Subcutaneous abdominal adipose tissue (tissue), 5 donors: ENCODE results near the gene MPV17L.

Experiments
- H3K27ac ChIP-seq: one replicate; pipeline ENCODE4 v1.7.0; 2013; ENCODE audit warnings: low read depth, mild to moderate bottlenecking, inconsistent platforms, low read length, moderate library complexity
- H3K27me3 ChIP-seq, 5 donors: one replicate each; pipeline ENCODE4 v1.7.0; 2013; ENCODE audit warnings: low read length in 5 of 5, inconsistent platforms in 1 of 5; ENCODE audit not compliant: control insufficient read depth in 5 of 5, insufficient read depth in 4 of 5
- H3K36me3 ChIP-seq, 5 donors: one replicate each; pipeline ENCODE4 v1.7.0; 2013; ENCODE audit warnings: low read length in 5 of 5; ENCODE audit not compliant: control insufficient read depth in 5 of 5, insufficient read depth in 5 of 5
- H3K4me1 ChIP-seq, 5 donors: one replicate each; pipeline ENCODE4 v1.7.0; 2013; ENCODE audit warnings: low read length in 5 of 5, mild to moderate bottlenecking in 3 of 5, moderate library complexity in 1 of 5; ENCODE audit not compliant: control insufficient read depth in 5 of 5, insufficient read depth in 5 of 5
- H3K4me3 ChIP-seq, 5 donors: one replicate each; pipeline ENCODE4 v1.7.0; 2013; ENCODE audit warnings: low read length in 5 of 5, low read depth in 1 of 5
- H3K9ac ChIP-seq, 5 donors: one replicate each; pipeline ENCODE4 v1.7.0; 2013; ENCODE audit warnings: low read length in 5 of 5, mild to moderate bottlenecking in 4 of 5, moderate library complexity in 3 of 5
- H3K9me3 ChIP-seq, 5 donors: one replicate each; pipeline ENCODE4 v1.7.0; 2013; ENCODE audit warnings: low read length in 5 of 5; ENCODE audit not compliant: control insufficient read depth in 5 of 5
- donor health status: healthy.
- donor health status: healthy.
- donor health status: healthy.
- donor health status: healthy.
- donor health status: healthy.

Gene MPV17L

GRCh38 chr16:15459791-15460190, 64.2 kb downstream of the MPV17L start:
- H3K9me3 ChIP-seq = no peaks in the 10 kb centered on the region
- H3K4me1 ChIP-seq = no peaks in the 10 kb centered on the region
- no peak overlapping the region for H3K9ac ChIP-seq
- H3K36me3 ChIP-seq = no peaks in the 10 kb centered on the region
- H3K4me3 ChIP-seq = no peak overlapping the region
- H3K27ac ChIP-seq = no peak overlapping the region
- no peaks in the 10 kb centered on the region for H3K27me3 ChIP-seq

GRCh38 chr16:15460601-15461000, 65.0 kb downstream of the MPV17L start:
- Histone ChIP-seq H3K27ac (no peak overlapping the region), H3K36me3 (no peaks in the 10 kb centered on the region), H3K4me1 (no peaks in the 10 kb centered on the region), H3K27me3 (no peaks in the 10 kb centered on the region), H3K9me3 (no peaks in the 10 kb centered on the region), H3K9ac (no peak overlapping the region), H3K4me3 (no peak overlapping the region)

GRCh38 chr16:15461376-15461775, 65.8 kb downstream of the MPV17L start:
- no peaks in the 10 kb centered on the region for H3K4me1 ChIP-seq
- no peak overlapping the region for H3K27ac ChIP-seq
- H3K36me3 ChIP-seq = no peaks in the 10 kb centered on the region
- no peaks in the 10 kb centered on the region for H3K9me3 ChIP-seq
- H3K9ac ChIP-seq = no peak overlapping the region
- H3K4me3 ChIP-seq = no peak overlapping the region
- no peaks in the 10 kb centered on the region for H3K27me3 ChIP-seq
